Chondrocyte (in vitro differentiated cells): Measurements from ENCODE around the gene FXYD5. TPM values are rescaled to one million over a fixed set of nuclear protein-coding genes. Genes with fewer than 3 reads are reported as not detected.

Experiments used
- DNase-seq: peaks from one replicate; pipeline ENCODE4 v3.0.0; 2021; ENCODE audit warnings: mixed read lengths, low spot score
- H3K27ac Mint-ChIP-seq: one replicate; pipeline ENCODE4 v1.8.0; 2021; ENCODE audit warnings: mild to moderate bottlenecking, moderate library complexity, mixed read lengths; ENCODE audit not compliant: unreplicated experiment
- H3K27me3 Mint-ChIP-seq: 2 replicates; pipeline ENCODE4 v1.8.0; 2021; ENCODE audit warnings: low read depth, mixed read lengths
- H3K36me3 Mint-ChIP-seq: 2 replicates; pipeline ENCODE4 v1.8.0; 2021; ENCODE audit warnings: low read depth, mixed read lengths
- H3K4me1 Mint-ChIP-seq: 2 replicates; pipeline ENCODE4 v1.8.0; 2021; ENCODE audit warnings: low read depth, mild to moderate bottlenecking, mixed read lengths
- H3K4me3 Mint-ChIP-seq: one replicate; pipeline ENCODE4 v1.8.0; 2021; ENCODE audit warnings: mild to moderate bottlenecking, moderate library complexity, mixed read lengths; ENCODE audit not compliant: unreplicated experiment
- H3K9me3 Mint-ChIP-seq: 2 replicates; pipeline ENCODE4 v1.8.0; 2021; ENCODE audit warnings: low read depth, mixed read lengths
- long read RNA-seq: library from polyadenylated mRNA; stranded (forward); transcript quantifications from one replicate; pipeline ENCODE4 v2.0.0, GENCODE V29; 2021
- total RNA-seq: library from RNA; stranded (reverse); gene quantifications from 3 replicates; pipeline ENCODE4 v1.2.1, GENCODE V29; 2021
- TF ChIP-seq, protein P1 (sequence below): fragments of 200-600 bp; sonication (generic); IDR thresholded peaks from 2 replicates; pipeline ENCODE4 v1.5.0; 2021; ENCODE audit warnings: antibody characterized with exemption, mild to moderate bottlenecking, moderate library complexity

FXYD5 gene, protein sequence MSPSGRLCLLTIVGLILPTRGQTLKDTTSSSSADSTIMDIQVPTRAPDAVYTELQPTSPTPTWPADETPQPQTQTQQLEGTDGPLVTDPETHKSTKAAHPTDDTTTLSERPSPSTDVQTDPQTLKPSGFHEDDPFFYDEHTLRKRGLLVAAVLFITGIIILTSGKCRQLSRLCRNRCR
- total RNA-seq = 108 to 114 TPM (median 113 TPM) in 3 replicates
- long read RNA-seq, transcript FXYD5-204 (9 exons, 872 nt) = major isoform, 61 of 80 reads
- long read RNA-seq, transcript FXYD5-201 (8 exons, 1,580 nt) = minor isoform, 5 of 80 reads
- long read RNA-seq, transcript FXYD5-207 (9 exons, 898 nt) = minor isoform, 5 of 80 reads
- long read RNA-seq, partial matches to known transcripts = 3 of 80 reads
- long read RNA-seq, other reads (novel, unspliced or antisense) = 5 of 80 reads

DNA sequence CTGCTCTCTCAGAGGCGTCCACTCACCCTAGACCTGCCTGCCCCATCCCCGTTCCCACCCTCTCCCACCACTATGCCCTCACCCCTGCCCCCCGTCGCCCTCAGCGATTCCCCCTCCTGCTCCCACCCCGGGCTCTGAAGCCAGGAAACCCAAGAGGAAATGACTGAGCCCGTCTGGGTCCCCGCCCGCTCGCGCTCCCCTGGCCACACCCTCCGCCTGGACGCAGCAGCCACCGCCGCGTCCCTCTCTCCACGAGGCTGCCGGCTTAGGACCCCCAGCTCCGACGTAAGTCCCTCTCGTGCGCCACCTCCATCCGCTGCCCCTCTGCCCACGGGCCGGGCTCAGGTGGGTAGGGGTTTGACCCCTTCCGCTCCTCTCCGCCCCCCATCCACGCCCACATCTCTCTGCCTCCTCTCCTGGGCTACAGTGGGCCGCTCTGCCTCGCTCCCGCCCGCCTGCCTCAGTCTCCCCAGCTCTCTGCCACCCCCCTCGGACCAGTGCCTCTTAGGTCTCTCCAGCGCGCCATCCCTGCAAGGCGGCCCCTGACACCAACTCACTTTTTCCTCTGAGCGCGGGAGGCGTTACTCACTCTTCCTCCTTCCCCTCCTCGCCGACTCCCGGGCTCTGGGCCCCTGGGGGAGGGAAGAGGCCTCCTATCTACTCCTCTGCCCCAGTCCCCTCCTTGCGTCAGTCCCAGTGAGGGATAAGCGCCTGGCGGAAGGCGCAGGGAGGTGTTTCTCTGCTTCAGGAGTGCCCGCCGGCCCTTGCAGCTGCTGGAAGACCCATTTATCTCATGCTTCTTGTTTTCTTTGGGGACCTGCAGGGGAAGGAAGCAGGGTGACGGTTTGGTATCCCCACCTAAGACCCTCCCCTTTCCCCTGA is at the start of gene FXYD5:
FXYD5 (plus strand) TSS at position 211 of the 882 bp plus-strand sequence. CDS start 816 bp downstream, outside the sequence.
- Mint-ChIP-seq H3K4me1 (peaks cover 51% of the 10 kb centered on the region), H3K4me3 (peak within 1 kb of the TSS; percentile 99), H3K27me3 (no peaks in the 10 kb centered on the region), H3K9me3 (no peaks in the 10 kb centered on the region), H3K27ac (peak within 1 kb of the TSS; percentile 95), H3K36me3 (peaks cover 16% of the 10 kb centered on the region)
- DNase-seq = no peak
- TF ChIP-seq, protein P1, sequence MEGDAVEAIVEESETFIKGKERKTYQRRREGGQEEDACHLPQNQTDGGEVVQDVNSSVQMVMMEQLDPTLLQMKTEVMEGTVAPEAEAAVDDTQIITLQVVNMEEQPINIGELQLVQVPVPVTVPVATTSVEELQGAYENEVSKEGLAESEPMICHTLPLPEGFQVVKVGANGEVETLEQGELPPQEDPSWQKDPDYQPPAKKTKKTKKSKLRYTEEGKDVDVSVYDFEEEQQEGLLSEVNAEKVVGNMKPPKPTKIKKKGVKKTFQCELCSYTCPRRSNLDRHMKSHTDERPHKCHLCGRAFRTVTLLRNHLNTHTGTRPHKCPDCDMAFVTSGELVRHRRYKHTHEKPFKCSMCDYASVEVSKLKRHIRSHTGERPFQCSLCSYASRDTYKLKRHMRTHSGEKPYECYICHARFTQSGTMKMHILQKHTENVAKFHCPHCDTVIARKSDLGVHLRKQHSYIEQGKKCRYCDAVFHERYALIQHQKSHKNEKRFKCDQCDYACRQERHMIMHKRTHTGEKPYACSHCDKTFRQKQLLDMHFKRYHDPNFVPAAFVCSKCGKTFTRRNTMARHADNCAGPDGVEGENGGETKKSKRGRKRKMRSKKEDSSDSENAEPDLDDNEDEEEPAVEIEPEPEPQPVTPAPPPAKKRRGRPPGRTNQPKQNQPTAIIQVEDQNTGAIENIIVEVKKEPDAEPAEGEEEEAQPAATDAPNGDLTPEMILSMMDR = peak; percentile 44

DNA sequence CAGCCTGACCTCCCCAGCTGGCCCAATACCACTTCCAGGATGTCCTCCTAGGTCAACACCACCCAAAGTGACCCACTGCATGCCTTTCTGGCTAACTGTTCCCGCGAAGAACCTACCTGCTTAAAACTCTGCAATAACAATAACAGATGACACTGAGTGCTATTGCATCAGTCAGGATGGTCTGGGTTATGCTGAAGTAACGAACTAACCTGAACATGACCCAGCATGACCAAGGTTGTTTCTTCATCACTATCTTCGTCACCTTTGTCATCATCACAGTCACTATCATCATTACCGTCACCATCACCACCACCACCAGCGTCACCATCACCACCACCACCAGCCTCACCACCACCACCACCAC is 49.5 kb upstream of the FXYD5 start:
- no peaks in the 10 kb centered on the region for H3K36me3 Mint-ChIP-seq
- H3K9me3 Mint-ChIP-seq = no peaks in the 10 kb centered on the region
- H3K4me1 Mint-ChIP-seq = no peaks in the 10 kb centered on the region
- no peak overlapping the region for H3K27ac Mint-ChIP-seq
- H3K4me3 Mint-ChIP-seq = no peak overlapping the region
- peaks cover 3% of the 10 kb centered on the region for H3K27me3 Mint-ChIP-seq
- DNase-seq = no peak
- TF ChIP-seq, protein P1 = no peak

DNA sequence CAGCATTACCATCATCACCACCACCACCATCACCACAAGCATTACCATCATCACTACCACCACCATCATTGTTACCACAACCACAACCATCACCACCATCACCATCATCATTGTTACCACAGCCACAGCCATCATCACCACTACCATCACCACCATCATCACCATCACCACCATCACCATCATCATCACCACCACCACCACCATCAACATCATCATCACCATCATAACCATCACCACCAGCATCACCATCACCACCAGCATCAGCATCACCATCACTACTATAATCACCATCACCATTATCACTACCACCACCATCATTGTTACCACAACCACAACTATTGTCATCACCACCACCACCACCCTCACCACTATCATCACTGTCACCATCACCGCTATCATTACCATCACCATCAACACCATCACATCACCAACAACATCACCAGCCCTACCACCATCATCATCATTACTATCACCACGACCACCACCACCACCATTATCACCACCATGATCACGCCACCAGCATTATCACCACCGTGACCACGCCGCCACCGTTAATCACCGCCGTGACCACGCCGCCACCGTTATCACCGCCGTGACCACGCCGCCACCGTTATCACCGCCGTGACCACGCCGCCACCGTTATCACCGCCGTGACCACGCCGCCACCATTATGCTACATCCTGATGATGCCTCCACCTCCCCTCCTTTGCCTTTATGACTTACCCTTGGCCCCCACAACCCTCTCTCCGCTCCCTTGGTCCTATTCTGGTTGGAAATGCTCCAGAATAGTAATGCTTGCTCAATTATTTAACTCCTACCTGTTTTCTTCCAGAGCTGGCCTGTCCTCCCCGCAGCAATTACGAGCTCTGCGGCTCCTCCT is 48.9 kb upstream of the FXYD5 start:
- peaks cover 3% of the 10 kb centered on the region for H3K27me3 Mint-ChIP-seq
- no peak overlapping the region for H3K4me3 Mint-ChIP-seq
- H3K4me1 Mint-ChIP-seq = no peaks in the 10 kb centered on the region
- DNase-seq = no peak
- H3K27ac Mint-ChIP-seq = no peak overlapping the region
- TF ChIP-seq, protein P1 = no peak
- no peaks in the 10 kb centered on the region for H3K36me3 Mint-ChIP-seq
- H3K9me3 Mint-ChIP-seq = no peaks in the 10 kb centered on the region

DNA sequence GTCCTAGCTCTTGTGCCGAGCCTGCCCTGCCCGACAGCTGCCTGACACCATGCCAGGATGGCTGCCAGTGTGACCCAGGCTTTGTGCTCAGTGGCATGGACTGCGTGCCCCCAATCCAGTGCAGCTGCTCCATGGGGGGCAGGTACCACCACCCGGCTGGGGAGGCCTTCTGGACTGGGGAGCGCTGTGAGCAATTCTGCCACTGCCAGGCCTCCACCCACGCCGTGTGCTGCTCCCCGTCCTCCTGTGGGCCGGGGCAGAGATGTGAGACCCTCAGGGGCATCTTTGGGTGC is 48.3 kb upstream of the FXYD5 start:
- H3K36me3 Mint-ChIP-seq = no peaks in the 10 kb centered on the region
- H3K9me3 Mint-ChIP-seq = no peaks in the 10 kb centered on the region
- TF ChIP-seq, protein P1 = no peak
- no peak overlapping the region for H3K4me3 Mint-ChIP-seq
- H3K4me1 Mint-ChIP-seq = no peaks in the 10 kb centered on the region
- DNase-seq = no peak
- H3K27me3 Mint-ChIP-seq = peaks cover 3% of the 10 kb centered on the region
- no peak overlapping the region for H3K27ac Mint-ChIP-seq
